HG02610 (cell line): ENCODE results near the gene THOP1.
A peak's percentile ranks its signal among the peaks of the same experiment; 100 is the strongest.
"Not testable (repeated sequence)": the region's sequence is repeated elsewhere in the genome, so short reads cannot be mapped to it uniquely, and the experiment has no call there.

Experiments
- ATAC-seq: cut with Tn5 transposase; IDR thresholded peaks from one replicate; pipeline ENCODE4 v1.9.1; 2021; ENCODE audit warnings: mild to moderate bottlenecking, moderate library complexity; ENCODE audit not compliant: unreplicated experiment

Gene THOP1

GRCh38 chr19:2815191-2815614 lies 29.9 kb downstream of the THOP1 start:
- ATAC-seq = no peak

- no peak for ATAC-seq
Observed at GRCh38 chr19:2815923-2816322, 30.6 kb downstream of the THOP1 start.

- ATAC-seq = no peak
Observed at GRCh38 chr19:2816641-2817040, 31.3 kb downstream of the THOP1 start.

- not testable (repeated sequence) for ATAC-seq
Observed at GRCh38 chr19:2817237-2817829, 32.0 kb downstream of the THOP1 start.

GRCh38 chr19:2819540-2820111 lies 34.3 kb downstream of the THOP1 start, which contains the start of gene ZNF554:
TSS of gene ZNF554 (plus strand) at chr19:2819868. CDS start at chr19:2820072, 204 bp downstream.
- peak; percentile 82 for ATAC-seq

- peak; percentile 26 for ATAC-seq
Observed at GRCh38 chr19:2820112-2820702, 34.9 kb downstream of the THOP1 start.

GRCh38 chr19:2822846-2823245 lies 37.5 kb downstream of the THOP1 start:
- no peak for ATAC-seq

- ATAC-seq = no peak
Observed at GRCh38 chr19:2823646-2824045, 38.3 kb downstream of the THOP1 start.

GRCh38 chr19:2824129-2824528 lies 38.8 kb downstream of the THOP1 start:
- ATAC-seq = no peak

GRCh38 chr19:2827022-2827421 lies 41.7 kb downstream of the THOP1 start:
- ATAC-seq = no peak

- ATAC-seq = no peak
Observed at GRCh38 chr19:2827840-2828489, 42.7 kb downstream of the THOP1 start.

- no peak for ATAC-seq
Observed at GRCh38 chr19:2834294-2834871, 49.1 kb downstream of the THOP1 start.

GRCh38 chr19:2837430-2837829 lies 52.1 kb downstream of the THOP1 start:
- ATAC-seq = no peak

- ATAC-seq = peak; percentile 96
Observed at GRCh38 chr19:2840794-2841791, 55.8 kb downstream of the THOP1 start, which contains the start of gene ZNF555. TSS of gene ZNF555 (plus strand) at chr19:2841475. CDS start at chr19:2841573, 98 bp downstream.

GRCh38 chr19:2841855-2842574 lies 56.7 kb downstream of the THOP1 start:
- ATAC-seq = peak; percentile 9

- no peak for ATAC-seq
Observed at GRCh38 chr19:2845107-2845506, 59.8 kb downstream of the THOP1 start.

GRCh38 chr19:2846180-2846894 lies 61.0 kb downstream of the THOP1 start:
- ATAC-seq = no peak

GRCh38 chr19:2847507-2847906 lies 62.2 kb downstream of the THOP1 start:
- no peak for ATAC-seq

GRCh38 chr19:2848616-2849015 lies 63.3 kb downstream of the THOP1 start:
- ATAC-seq = no peak
